CD4-positive, alpha-beta T cell (primary cell): ENCODE data around the gene LPCAT2. TPM values are rescaled to one million over a fixed set of nuclear protein-coding genes. Genes with fewer than 3 reads are reported as not detected.

Experiments
- ATAC-seq: fragments of 200-7000 bp; cut with Tn5 transposase; one replicate; pipeline ENCODE4 v1.10.0; 2022; ENCODE audit warnings: mild to moderate bottlenecking; ENCODE audit not compliant: poor library complexity
- CTCF ChIA-PET: fragments of 350-600 bp; sonication (Branson Sonifier 250); formaldehyde crosslinking; loops from one replicate; lab custom pipeline; 2021; ENCODE audit warnings: antibody characterized with exemption, inconsistent platforms; lab: Charles Lee
- POLR2A ChIA-PET: fragments of 350-600 bp; sonication (Branson Sonifier 250); formaldehyde crosslinking; loops from one replicate; lab custom pipeline; 2021; ENCODE audit warnings: antibody characterized with exemption, inconsistent platforms; lab: Charles Lee
- DNase-seq, 14 experiments: peaks; one replicate each; pipeline ENCODE4 v3.0.0-alpha.2; 2013 to 2020; ENCODE audit warnings: mixed read lengths in 2 of 14
- H3K27ac ChIP-seq, 2 donors: one replicate each; pipeline versions ENCODE4 v1.5.1 to v1.7.0; 2013; ENCODE audit warnings: low read length in 2 of 2, low read depth in 1 of 2, mild to moderate bottlenecking in 1 of 2
- H3K27me3 ChIP-seq, 2 experiments: 1 replicate in 1 of 2; 2 replicates in 1 of 2; pipeline versions ENCODE4 v1.6.1 to v1.7.0; 2013; ENCODE audit warnings: low read length in 2 of 2, control low read depth in 1 of 2, mild to moderate bottlenecking in 1 of 2, moderate library complexity in 1 of 2; ENCODE audit not compliant: insufficient read depth in 2 of 2, control insufficient read depth in 1 of 2
- H3K36me3 ChIP-seq: one replicate; pipeline ENCODE4 v1.6.1; 2013; ENCODE audit warnings: low read length, control low read depth; ENCODE audit not compliant: insufficient read depth
- H3K4me1 ChIP-seq: one replicate; pipeline ENCODE4 v1.6.1; 2013; ENCODE audit warnings: low read length, control low read depth; ENCODE audit not compliant: insufficient read depth
- H3K4me3 ChIP-seq: one replicate; pipeline ENCODE4 v1.5.1; 2013; ENCODE audit warnings: mild to moderate bottlenecking, low read length, moderate library complexity
- H3K9me3 ChIP-seq, 2 experiments: 1 replicate in 1 of 2; 2 replicates in 1 of 2; pipeline versions ENCODE4 v1.6.1 to v1.7.0; 2013; ENCODE audit warnings: low read length in 2 of 2, mild to moderate bottlenecking in 2 of 2, control low read depth in 1 of 2, moderate library complexity in 1 of 2; ENCODE audit not compliant: control insufficient read depth in 1 of 2, insufficient read depth in 1 of 2
- H3K27ac Mint-ChIP-seq: one replicate; pipeline ENCODE4 v1.8.0; 2020; ENCODE audit warnings: mixed read lengths
- H3K27me3 Mint-ChIP-seq: one replicate; pipeline ENCODE4 v1.8.0; 2021; ENCODE audit warnings: mixed read lengths
- H3K36me3 Mint-ChIP-seq: one replicate; pipeline ENCODE4 v1.8.0; 2021; ENCODE audit warnings: low read depth, mixed read lengths
- H3K4me1 Mint-ChIP-seq: one replicate; pipeline ENCODE4 v1.8.0; 2021; ENCODE audit warnings: low read depth, mixed read lengths
- H3K4me3 Mint-ChIP-seq: one replicate; pipeline ENCODE4 v1.8.0; 2020; ENCODE audit warnings: mild to moderate bottlenecking, mixed read lengths
- H3K9me3 Mint-ChIP-seq: one replicate; pipeline ENCODE4 v1.8.0; 2020; ENCODE audit warnings: mixed read lengths
- intact Hi-C, 2 experiments: fragments of 100-400 bp; cut with DNase I in 1 of 2; cut with micrococcal nuclease in 1 of 2; formaldehyde crosslinking; loops; one replicate each; pipeline versions ENCODE4 v1.15.1 to v1.9.0; 2023 to 2025; cut with DNase I, micrococcal nuclease
- total RNA-seq, 174 experiments: library from RNA in 2 of 174; stranded (reverse) in 2 of 174; gene quantifications; one replicate each; pipeline ENCODE4 v1.2.3 and lab custom pipeline; 2021 to 2026
- TF ChIP-seq, protein P1 (sequence below): fragments of 200-600 bp; IDR thresholded peaks from one replicate; pipeline ENCODE4 v1.8.0; 2022; ENCODE audit warnings: antibody characterized with exemption, mild to moderate bottlenecking

LPCAT2 gene
- total RNA-seq, 2 experiments from 2014 or later, result 0.22 to 0.36 TPM

DNA sequence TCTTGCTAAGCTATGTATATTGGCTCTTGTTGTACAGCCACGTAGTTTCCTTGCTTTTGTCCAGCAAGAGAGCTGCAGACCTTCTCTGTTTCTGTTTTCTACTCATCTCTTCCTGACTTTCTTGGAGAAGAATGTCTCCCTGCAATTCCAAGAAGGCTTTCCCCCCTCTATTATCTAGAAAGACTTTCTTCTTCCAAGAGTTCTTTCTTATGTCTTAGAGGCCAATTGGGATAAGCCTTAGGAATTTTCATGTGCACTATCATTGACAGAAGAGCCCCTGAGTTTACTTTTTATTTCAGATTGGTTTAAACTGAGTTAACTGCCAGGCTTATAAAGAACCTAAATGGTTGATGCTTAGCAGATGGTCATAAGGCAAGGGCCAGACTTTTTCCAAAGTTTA is 66.6 kb downstream of the LPCAT2 start:
- DNase-seq, result no peak
- Mint-ChIP-seq H3K4me1 (no peaks in the 10 kb centered on the region), H3K9me3 (no peaks in the 10 kb centered on the region), H3K4me3 (no peak overlapping the region), H3K36me3 (no peaks in the 10 kb centered on the region), H3K27me3 (no peaks in the 10 kb centered on the region), H3K27ac (no peak overlapping the region)
- ATAC-seq, result no peak
- TF ChIP-seq, protein P1, sequence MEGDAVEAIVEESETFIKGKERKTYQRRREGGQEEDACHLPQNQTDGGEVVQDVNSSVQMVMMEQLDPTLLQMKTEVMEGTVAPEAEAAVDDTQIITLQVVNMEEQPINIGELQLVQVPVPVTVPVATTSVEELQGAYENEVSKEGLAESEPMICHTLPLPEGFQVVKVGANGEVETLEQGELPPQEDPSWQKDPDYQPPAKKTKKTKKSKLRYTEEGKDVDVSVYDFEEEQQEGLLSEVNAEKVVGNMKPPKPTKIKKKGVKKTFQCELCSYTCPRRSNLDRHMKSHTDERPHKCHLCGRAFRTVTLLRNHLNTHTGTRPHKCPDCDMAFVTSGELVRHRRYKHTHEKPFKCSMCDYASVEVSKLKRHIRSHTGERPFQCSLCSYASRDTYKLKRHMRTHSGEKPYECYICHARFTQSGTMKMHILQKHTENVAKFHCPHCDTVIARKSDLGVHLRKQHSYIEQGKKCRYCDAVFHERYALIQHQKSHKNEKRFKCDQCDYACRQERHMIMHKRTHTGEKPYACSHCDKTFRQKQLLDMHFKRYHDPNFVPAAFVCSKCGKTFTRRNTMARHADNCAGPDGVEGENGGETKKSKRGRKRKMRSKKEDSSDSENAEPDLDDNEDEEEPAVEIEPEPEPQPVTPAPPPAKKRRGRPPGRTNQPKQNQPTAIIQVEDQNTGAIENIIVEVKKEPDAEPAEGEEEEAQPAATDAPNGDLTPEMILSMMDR, result no peak
- H3K9me3 ChIP-seq, result no peaks in the 10 kb centered on the region
- ChIA-PET CTCF (no interaction called here), POLR2A (no interaction called here)
- intact Hi-C loops, result no loop called here
- H3K27ac ChIP-seq, result no peak overlapping the region
- H3K36me3 ChIP-seq, result no peaks in the 10 kb centered on the region
- H3K4me3 ChIP-seq, result no peak overlapping the region
- no peaks in the 10 kb centered on the region for H3K4me1 ChIP-seq
- no peaks in the 10 kb centered on the region for H3K27me3 ChIP-seq

DNA sequence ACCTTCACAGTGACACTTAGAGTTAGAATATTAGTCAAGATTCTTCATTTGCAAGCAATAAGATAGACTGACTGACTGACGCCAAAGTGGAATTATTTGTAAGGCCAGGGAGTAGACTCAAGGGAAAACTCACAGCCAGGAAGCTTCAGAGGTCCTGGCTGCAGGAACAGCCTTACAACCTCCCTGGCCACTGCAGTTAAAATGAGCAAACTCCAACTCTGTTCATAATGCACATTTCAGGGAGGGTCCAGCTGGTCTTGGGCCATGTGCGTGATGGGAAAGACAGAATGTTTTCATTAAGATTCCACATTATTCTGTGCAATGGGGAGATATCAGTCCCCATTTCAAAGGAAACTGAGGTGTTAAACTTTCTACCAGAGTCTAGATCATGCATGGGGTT is 67.5 kb downstream of the LPCAT2 start:
- ChIA-PET POLR2A (no interaction called here), CTCF (no interaction called here)
- TF ChIP-seq, protein P1, result no peak
- no peak for ATAC-seq
- no peaks in the 10 kb centered on the region for H3K4me1 ChIP-seq
- H3K36me3 Mint-ChIP-seq, result no peaks in the 10 kb centered on the region
- no peaks in the 10 kb centered on the region for H3K27me3 Mint-ChIP-seq
- no peak overlapping the region for H3K4me3 ChIP-seq
- no peaks in the 10 kb centered on the region for H3K9me3 ChIP-seq
- no peaks in the 10 kb centered on the region for H3K4me1 Mint-ChIP-seq
- no peak overlapping the region for H3K27ac ChIP-seq
- H3K36me3 ChIP-seq, result no peaks in the 10 kb centered on the region
- H3K27me3 ChIP-seq, result no peaks in the 10 kb centered on the region
- H3K4me3 Mint-ChIP-seq, result no peak overlapping the region
- intact Hi-C loops, result no loop called here
- no peak for DNase-seq
- no peaks in the 10 kb centered on the region for H3K9me3 Mint-ChIP-seq
- no peak overlapping the region for H3K27ac Mint-ChIP-seq

DNA sequence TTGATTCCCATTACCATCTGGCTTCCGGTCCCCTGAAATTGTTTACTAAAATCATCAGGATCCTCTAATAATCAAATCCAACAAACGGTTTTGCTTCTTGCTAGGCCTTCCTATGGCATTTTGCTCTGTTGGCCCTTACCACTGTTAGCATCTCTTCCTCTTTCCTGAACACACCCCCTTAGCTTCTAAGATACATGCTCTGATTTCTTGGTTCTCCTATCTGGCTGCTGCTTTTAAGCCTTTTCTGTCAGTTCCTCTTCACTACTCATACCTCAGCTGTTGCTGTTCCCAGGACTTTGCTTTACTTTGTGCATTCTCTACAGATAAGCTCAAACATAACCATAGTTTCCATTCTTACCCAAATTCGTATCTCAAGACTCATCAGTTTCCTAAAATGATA is 69.0 kb downstream of the LPCAT2 start:
- DNase-seq (peak in 3 of 14 experiments; percentile 2 to 10 (median 6)), ATAC-seq (no peak)
- H3K4me3 ChIP-seq, result no peak overlapping the region
- H3K27me3 Mint-ChIP-seq, result no peaks in the 10 kb centered on the region
- H3K27me3 ChIP-seq, result no peaks in the 10 kb centered on the region
- intact Hi-C loops, result no loop called here
- TF ChIP-seq, protein P1, result no peak
- no peaks in the 10 kb centered on the region for H3K9me3 ChIP-seq
- H3K36me3 Mint-ChIP-seq, result no peaks in the 10 kb centered on the region
- ChIA-PET CTCF (no interaction called here), POLR2A (no interaction called here)
- H3K36me3 ChIP-seq, result no peaks in the 10 kb centered on the region
- no peak overlapping the region for H3K27ac ChIP-seq
- H3K9me3 Mint-ChIP-seq, result no peaks in the 10 kb centered on the region
- H3K4me1 Mint-ChIP-seq, result no peaks in the 10 kb centered on the region
- H3K4me1 ChIP-seq, result no peaks in the 10 kb centered on the region
- no peak overlapping the region for H3K4me3 Mint-ChIP-seq
- no peak overlapping the region for H3K27ac Mint-ChIP-seq
